Liver (tissue), 9 donors: ENCODE measurements around the gene TIFAB. TPM values are rescaled to one million over a fixed set of nuclear protein-coding genes. Genes with fewer than 3 reads are reported as not detected.

Experiments
- DNase-seq: peaks from one replicate; pipeline ENCODE4 v3.0.0-alpha.2; 2017; ENCODE audit warnings: low spot score
- H3K27ac ChIP-seq, 2 donors: one replicate each; pipeline ENCODE4 v1.7.0; 2013; ENCODE audit warnings: inconsistent platforms in 2 of 2, low read length in 2 of 2, control low read depth in 1 of 2, low read depth in 1 of 2, mild to moderate bottlenecking in 1 of 2
- H3K27me3 ChIP-seq, 4 donors: one replicate each; pipeline versions ENCODE4 v1.6.1 to v1.7.0; 2013; ENCODE audit warnings: low read length in 3 of 4, inconsistent platforms in 1 of 4, mild to moderate bottlenecking in 1 of 4, moderate library complexity in 1 of 4; ENCODE audit not compliant: control insufficient read depth in 4 of 4, insufficient read depth in 4 of 4
- H3K36me3 ChIP-seq, 4 donors: one replicate each; pipeline versions ENCODE4 v1.6.1 to v1.7.0; 2013; ENCODE audit warnings: low read length in 3 of 4, mild to moderate bottlenecking in 3 of 4, low read depth in 1 of 4, moderate library complexity in 1 of 4; ENCODE audit not compliant: control insufficient read depth in 4 of 4, insufficient read depth in 3 of 4
- H3K4me1 ChIP-seq, 4 donors: one replicate each; pipeline versions ENCODE4 v1.6.1 to v1.7.0; 2013; ENCODE audit warnings: low read length in 3 of 4, mild to moderate bottlenecking in 3 of 4, moderate library complexity in 1 of 4; ENCODE audit not compliant: control insufficient read depth in 4 of 4, insufficient read depth in 4 of 4
- H3K4me3 ChIP-seq, 3 donors: one replicate each; pipeline versions ENCODE4 v1.6.1 to v1.7.0; 2013; ENCODE audit warnings: low read length in 3 of 3, control low read depth in 1 of 3, low read depth in 1 of 3, mild to moderate bottlenecking in 1 of 3
- H3K9ac ChIP-seq, 2 donors: one replicate each; pipeline ENCODE4 v1.7.0; 2013; ENCODE audit warnings: low read length in 2 of 2, mild to moderate bottlenecking in 2 of 2, moderate library complexity in 2 of 2, control low read depth in 1 of 2, low read depth in 1 of 2
- H3K9me3 ChIP-seq, 4 donors: one replicate each; pipeline versions ENCODE4 v1.6.1 to v1.7.0; 2013; ENCODE audit warnings: low read length in 3 of 4; ENCODE audit not compliant: control insufficient read depth in 4 of 4
- EGR1 ChIP-seq, 2 donors: IDR thresholded peaks; 2 replicates each; pipeline ENCODE4 v1.6.1; 2016 to 2018; ENCODE audit warnings: antibody characterized with exemption in 2 of 2, low read depth in 2 of 2
- FOXA1 ChIP-seq: IDR thresholded peaks from 2 replicates; pipeline ENCODE4 v1.6.1; 2016; ENCODE audit warnings: antibody characterized with exemption
- FOXA2 ChIP-seq: IDR thresholded peaks from 2 replicates; pipeline ENCODE4 v1.6.1; 2016; ENCODE audit warnings: antibody characterized with exemption
- GABPA ChIP-seq, 2 donors: IDR thresholded peaks in 1 of 2; conservative IDR thresholded peaks in 1 of 2; 2 replicates each; pipeline ENCODE4 v1.6.1; 2016; ENCODE audit warnings: antibody characterized with exemption in 2 of 2, mild to moderate bottlenecking in 1 of 2, moderate library complexity in 1 of 2
- HNF4A ChIP-seq, 2 donors: conservative IDR thresholded peaks; 2 replicates each; pipeline ENCODE4 v1.6.1; 2016; ENCODE audit warnings: antibody characterized with exemption in 2 of 2, mild to moderate bottlenecking in 2 of 2
- HNF4G ChIP-seq: IDR thresholded peaks from 2 replicates; pipeline ENCODE4 v1.6.1; 2016; ENCODE audit warnings: antibody characterized with exemption
- JUND ChIP-seq, 2 donors: IDR thresholded peaks; 2 replicates each; pipeline ENCODE4 v1.6.1; 2016; ENCODE audit warnings: antibody characterized with exemption in 2 of 2
- NR2F2 ChIP-seq: IDR thresholded peaks from 2 replicates; pipeline ENCODE4 v1.6.1; 2016; ENCODE audit warnings: antibody characterized with exemption
- RAD21 ChIP-seq, 2 donors: IDR thresholded peaks; 2 replicates each; pipeline ENCODE4 v1.6.1; 2016; ENCODE audit warnings: antibody characterized with exemption in 2 of 2, mild to moderate bottlenecking in 2 of 2
- RXRA ChIP-seq, 2 donors: IDR thresholded peaks; 2 replicates each; pipeline ENCODE4 v1.6.1; 2017 to 2018; ENCODE audit warnings: antibody characterized with exemption in 2 of 2, mild to moderate bottlenecking in 1 of 2
- SP1 ChIP-seq: IDR thresholded peaks from 2 replicates; pipeline ENCODE4 v1.6.1; 2018; ENCODE audit warnings: antibody characterized with exemption, mild to moderate bottlenecking
- TAF1 ChIP-seq: conservative IDR thresholded peaks from 2 replicates; pipeline ENCODE4 v1.6.1; 2016; ENCODE audit warnings: antibody characterized with exemption, mild to moderate bottlenecking
- YY1 ChIP-seq: IDR thresholded peaks from 2 replicates; pipeline ENCODE4 v1.6.1; 2016; ENCODE audit warnings: antibody characterized with exemption, mild to moderate bottlenecking
- WGBS: extraction: QIAGEN DNeasy Blood & Tissue Kit; methylation state at CpG from one replicate; pipeline ENCODE4 v1.1.7; 2013; 5-methylcytosine and 5-hydroxymethylcytosine counted together
- polyA plus RNA-seq, 2 donors: library from polyadenylated mRNA; stranded (reverse) in 1 of 2; unstranded in 1 of 2; fragments of 200-250 nt in 1 of 2; fragments of >200 nt in 1 of 2; fragmentation: Nextera tagmentation in 1 of 2; extraction: Ambion mirVana in 1 of 2; gene quantifications; one replicate each; pipeline versions ENCODE4 v1.2.1 to v1.2.3, GENCODE V29; 2013 to 2015
- total RNA-seq, 2 donors: library from RNA; depleted of rRNA; stranded (reverse); fragments of >200 nt; gene quantifications; one replicate each; pipeline ENCODE4 v1.2.3, GENCODE V29; 2014
- TF ChIP-seq, protein P1 (sequence below): IDR thresholded peaks from 2 replicates; pipeline ENCODE4 v1.6.1; 2016; ENCODE audit warnings: antibody characterized with exemption
- TF ChIP-seq, protein P2 (sequence below): fragments of 150-350 bp; IDR thresholded peaks from 2 replicates; pipeline ENCODE4 v1.5.1; 2017; ENCODE audit warnings: improper control_type of control experiment, low read depth, low read length; ENCODE audit not compliant: missing input control
- TF ChIP-seq, protein P3 (sequence below): IDR thresholded peaks from 2 replicates; pipeline ENCODE4 v1.6.1; 2016; ENCODE audit warnings: antibody characterized with exemption
- TF ChIP-seq, protein P4 (sequence below): IDR thresholded peaks from 2 replicates; pipeline ENCODE4 v1.6.1; 2016; ENCODE audit warnings: antibody characterized with exemption, mild to moderate bottlenecking
- TF ChIP-seq, protein P5 (sequence below): IDR thresholded peaks from 2 replicates; pipeline ENCODE4 v1.6.1; 2016; ENCODE audit warnings: antibody characterized with exemption
- donor health status: healthy.
- donor health status: healthy.
- donor health status: healthy.
- donor health status: healthy.
- donor health status: healthy.

The TIFAB gene
- total and polyA plus RNA-seq, 4 donors, result 0.02 to 0.47 TPM; not detected in 2

DNA sequence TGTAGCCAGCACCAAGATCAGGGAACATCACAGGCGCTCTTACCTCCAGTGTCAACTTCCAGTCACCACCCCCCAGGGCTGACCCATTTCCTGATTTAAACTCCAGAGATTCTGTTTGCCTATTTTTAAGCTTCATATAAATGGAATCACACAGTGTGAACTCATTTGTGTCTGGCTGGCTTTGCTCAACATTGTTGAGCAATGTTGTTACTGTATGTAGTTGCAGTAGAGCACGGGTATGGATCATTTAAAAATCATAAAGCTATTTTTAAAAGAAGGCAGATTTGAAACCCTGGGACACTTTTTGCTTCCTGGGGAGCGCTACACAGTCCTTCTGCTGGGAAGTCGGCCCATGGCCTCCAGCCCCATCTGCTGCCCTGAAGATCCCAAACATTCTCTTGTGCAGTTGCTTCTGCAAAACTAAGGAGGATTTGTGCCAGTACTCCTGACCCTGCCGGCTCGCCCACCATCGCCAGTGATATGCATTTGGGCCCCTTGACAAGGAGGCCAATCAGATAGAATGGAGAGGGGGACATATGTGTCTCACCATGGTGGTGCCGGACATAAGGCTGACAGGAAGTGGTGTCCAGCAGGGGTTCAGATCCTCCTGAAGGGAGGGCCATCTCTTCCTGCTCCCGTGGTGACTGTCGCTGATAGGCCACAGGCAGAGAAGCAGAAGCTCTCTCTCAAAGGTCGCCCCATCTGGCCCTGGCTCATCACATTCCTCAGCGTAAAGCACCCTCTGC is 18.3 kb downstream of the TIFAB start:
- no peak overlapping the region for H3K4me3 ChIP-seq
- peaks cover 0 to 2% (median 0%) of the 10 kb centered on the region in 4 donors for H3K4me1 ChIP-seq
- no peaks in the 10 kb centered on the region for H3K36me3 ChIP-seq
- WGBS, result 68% methylated on average over 12 of the region's 12 CpGs
- no peaks in the 10 kb centered on the region for H3K27me3 ChIP-seq
- peaks cover 0 to 4% (median 2%) of the 10 kb centered on the region in 4 donors for H3K9me3 ChIP-seq
- DNase-seq, result peak; percentile 21
- H3K27ac ChIP-seq, result peak overlapping the region; percentile 11 to 25
- TF ChIP-seq, protein P1, sequence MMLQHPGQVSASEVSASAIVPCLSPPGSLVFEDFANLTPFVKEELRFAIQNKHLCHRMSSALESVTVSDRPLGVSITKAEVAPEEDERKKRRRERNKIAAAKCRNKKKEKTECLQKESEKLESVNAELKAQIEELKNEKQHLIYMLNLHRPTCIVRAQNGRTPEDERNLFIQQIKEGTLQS, result no peak
- TF ChIP-seq HNF4A (conservative IDR thresholded peaks at IDR 0.05) (no peak), YY1 (no peak), JUND (IDR thresholded peaks at IDR 0.05) (no peak), GABPA (IDR thresholded peaks at IDR 0.05 in 1 of 2, conservative IDR thresholded peaks at IDR 0.05 in 1 of 2) (no peak), RXRA (IDR thresholded peaks at IDR 0.05) (no peak), RAD21 (IDR thresholded peaks at IDR 0.05) (no peak), NR2F2 (no peak), FOXA1 (no peak), FOXA2 (no peak), TAF1 (no peak), HNF4G (no peak), EGR1 (IDR thresholded peaks at IDR 0.05; ENCODE audit: low read depth in 2 of 2) (no peak)
- TF ChIP-seq, protein P2, sequence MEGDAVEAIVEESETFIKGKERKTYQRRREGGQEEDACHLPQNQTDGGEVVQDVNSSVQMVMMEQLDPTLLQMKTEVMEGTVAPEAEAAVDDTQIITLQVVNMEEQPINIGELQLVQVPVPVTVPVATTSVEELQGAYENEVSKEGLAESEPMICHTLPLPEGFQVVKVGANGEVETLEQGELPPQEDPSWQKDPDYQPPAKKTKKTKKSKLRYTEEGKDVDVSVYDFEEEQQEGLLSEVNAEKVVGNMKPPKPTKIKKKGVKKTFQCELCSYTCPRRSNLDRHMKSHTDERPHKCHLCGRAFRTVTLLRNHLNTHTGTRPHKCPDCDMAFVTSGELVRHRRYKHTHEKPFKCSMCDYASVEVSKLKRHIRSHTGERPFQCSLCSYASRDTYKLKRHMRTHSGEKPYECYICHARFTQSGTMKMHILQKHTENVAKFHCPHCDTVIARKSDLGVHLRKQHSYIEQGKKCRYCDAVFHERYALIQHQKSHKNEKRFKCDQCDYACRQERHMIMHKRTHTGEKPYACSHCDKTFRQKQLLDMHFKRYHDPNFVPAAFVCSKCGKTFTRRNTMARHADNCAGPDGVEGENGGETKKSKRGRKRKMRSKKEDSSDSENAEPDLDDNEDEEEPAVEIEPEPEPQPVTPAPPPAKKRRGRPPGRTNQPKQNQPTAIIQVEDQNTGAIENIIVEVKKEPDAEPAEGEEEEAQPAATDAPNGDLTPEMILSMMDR, result no peak
- TF ChIP-seq, protein P3, sequence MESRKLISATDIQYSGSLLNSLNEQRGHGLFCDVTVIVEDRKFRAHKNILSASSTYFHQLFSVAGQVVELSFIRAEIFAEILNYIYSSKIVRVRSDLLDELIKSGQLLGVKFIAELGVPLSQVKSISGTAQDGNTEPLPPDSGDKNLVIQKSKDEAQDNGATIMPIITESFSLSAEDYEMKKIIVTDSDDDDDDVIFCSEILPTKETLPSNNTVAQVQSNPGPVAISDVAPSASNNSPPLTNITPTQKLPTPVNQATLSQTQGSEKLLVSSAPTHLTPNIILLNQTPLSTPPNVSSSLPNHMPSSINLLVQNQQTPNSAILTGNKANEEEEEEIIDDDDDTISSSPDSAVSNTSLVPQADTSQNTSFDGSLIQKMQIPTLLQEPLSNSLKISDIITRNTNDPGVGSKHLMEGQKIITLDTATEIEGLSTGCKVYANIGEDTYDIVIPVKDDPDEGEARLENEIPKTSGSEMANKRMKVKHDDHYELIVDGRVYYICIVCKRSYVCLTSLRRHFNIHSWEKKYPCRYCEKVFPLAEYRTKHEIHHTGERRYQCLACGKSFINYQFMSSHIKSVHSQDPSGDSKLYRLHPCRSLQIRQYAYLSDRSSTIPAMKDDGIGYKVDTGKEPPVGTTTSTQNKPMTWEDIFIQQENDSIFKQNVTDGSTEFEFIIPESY, result no peak
- TF ChIP-seq, protein P4, sequence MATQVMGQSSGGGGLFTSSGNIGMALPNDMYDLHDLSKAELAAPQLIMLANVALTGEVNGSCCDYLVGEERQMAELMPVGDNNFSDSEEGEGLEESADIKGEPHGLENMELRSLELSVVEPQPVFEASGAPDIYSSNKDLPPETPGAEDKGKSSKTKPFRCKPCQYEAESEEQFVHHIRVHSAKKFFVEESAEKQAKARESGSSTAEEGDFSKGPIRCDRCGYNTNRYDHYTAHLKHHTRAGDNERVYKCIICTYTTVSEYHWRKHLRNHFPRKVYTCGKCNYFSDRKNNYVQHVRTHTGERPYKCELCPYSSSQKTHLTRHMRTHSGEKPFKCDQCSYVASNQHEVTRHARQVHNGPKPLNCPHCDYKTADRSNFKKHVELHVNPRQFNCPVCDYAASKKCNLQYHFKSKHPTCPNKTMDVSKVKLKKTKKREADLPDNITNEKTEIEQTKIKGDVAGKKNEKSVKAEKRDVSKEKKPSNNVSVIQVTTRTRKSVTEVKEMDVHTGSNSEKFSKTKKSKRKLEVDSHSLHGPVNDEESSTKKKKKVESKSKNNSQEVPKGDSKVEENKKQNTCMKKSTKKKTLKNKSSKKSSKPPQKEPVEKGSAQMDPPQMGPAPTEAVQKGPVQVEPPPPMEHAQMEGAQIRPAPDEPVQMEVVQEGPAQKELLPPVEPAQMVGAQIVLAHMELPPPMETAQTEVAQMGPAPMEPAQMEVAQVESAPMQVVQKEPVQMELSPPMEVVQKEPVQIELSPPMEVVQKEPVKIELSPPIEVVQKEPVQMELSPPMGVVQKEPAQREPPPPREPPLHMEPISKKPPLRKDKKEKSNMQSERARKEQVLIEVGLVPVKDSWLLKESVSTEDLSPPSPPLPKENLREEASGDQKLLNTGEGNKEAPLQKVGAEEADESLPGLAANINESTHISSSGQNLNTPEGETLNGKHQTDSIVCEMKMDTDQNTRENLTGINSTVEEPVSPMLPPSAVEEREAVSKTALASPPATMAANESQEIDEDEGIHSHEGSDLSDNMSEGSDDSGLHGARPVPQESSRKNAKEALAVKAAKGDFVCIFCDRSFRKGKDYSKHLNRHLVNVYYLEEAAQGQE, result no peak
- no peak overlapping the region for H3K9ac ChIP-seq

DNA sequence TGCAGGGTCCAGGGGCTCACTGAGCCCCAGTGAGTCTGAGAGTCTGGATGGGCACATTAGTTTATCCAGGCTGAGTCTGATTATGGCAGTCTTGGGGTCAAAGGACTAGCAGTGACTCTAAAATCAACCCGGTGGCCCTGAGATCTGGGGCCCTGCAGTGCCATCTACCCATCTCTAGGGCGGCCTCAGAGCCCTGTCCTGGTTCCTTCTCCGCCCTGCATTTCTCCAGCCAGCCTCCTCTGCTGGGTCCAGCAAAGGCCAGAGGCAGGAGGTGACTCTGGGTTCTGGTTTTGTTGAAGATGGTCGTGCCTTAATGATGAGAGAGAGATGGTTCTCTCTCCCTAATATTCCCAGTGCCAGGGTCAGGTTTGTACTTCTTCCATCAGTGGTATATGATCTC is 20.0 kb downstream of the TIFAB start:
- H3K27me3 ChIP-seq, result no peaks in the 10 kb centered on the region
- WGBS, result 84% methylated on average over 4 of the region's 4 CpGs
- H3K36me3 ChIP-seq, result no peaks in the 10 kb centered on the region
- H3K9me3 ChIP-seq, result peaks cover 0 to 12% (median 7%) of the 10 kb centered on the region in 4 donors
- H3K9ac ChIP-seq, result no peak overlapping the region
- no peak overlapping the region for H3K4me3 ChIP-seq
- no peak for DNase-seq
- no peaks in the 10 kb centered on the region for H3K4me1 ChIP-seq
- H3K27ac ChIP-seq, result no peak overlapping the region
- TF ChIP-seq, protein P2, result no peak
- TF ChIP-seq TAF1, result no peak
- no peak for TF ChIP-seq EGR1 (IDR thresholded peaks at IDR 0.05; ENCODE audit: low read depth in 2 of 2)
- no peak for TF ChIP-seq HNF4A (conservative IDR thresholded peaks at IDR 0.05)
- TF ChIP-seq HNF4G, result no peak
- TF ChIP-seq, protein P3, result no peak
- no peak for TF ChIP-seq YY1
- TF ChIP-seq FOXA2, result no peak
- no peak for TF ChIP-seq RXRA (IDR thresholded peaks at IDR 0.05)
- TF ChIP-seq, protein P1, result no peak
- TF ChIP-seq GABPA (IDR thresholded peaks at IDR 0.05 in 1 of 2, conservative IDR thresholded peaks at IDR 0.05 in 1 of 2), result no peak
- TF ChIP-seq JUND (IDR thresholded peaks at IDR 0.05), result no peak
- no peak for TF ChIP-seq SP1
- TF ChIP-seq, protein P5, sequence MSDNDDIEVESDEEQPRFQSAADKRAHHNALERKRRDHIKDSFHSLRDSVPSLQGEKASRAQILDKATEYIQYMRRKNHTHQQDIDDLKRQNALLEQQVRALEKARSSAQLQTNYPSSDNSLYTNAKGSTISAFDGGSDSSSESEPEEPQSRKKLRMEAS, result no peak
